WTC11 (cell line): Measurements from ENCODE around the gene PSKH1. TPM values are rescaled to one million over a fixed set of nuclear protein-coding genes. Genes with fewer than 3 reads are reported as not detected.

Experiments used
- ATAC-seq: fragments of 200-7000 bp; cut with Tn5 transposase; 2 replicates; pipeline ENCODE4 v1.10.0; 2021; ENCODE audit warnings: mild to moderate bottlenecking, moderate library complexity
- CTCF ChIA-PET: fragments of 300-600 bp; sonication (Branson Sonifier 250); formaldehyde crosslinking; loops from one replicate; lab custom pipeline; 2021; ENCODE audit warnings: antibody characterized with exemption; lab: Charles Lee
- POLR2A ChIA-PET: fragments of 350-600 bp; sonication (Branson Sonifier 250); formaldehyde crosslinking; loops from one replicate; lab custom pipeline; 2021; ENCODE audit warnings: antibody characterized with exemption; lab: Charles Lee
- DNase-seq: peaks from one replicate; pipeline ENCODE4 v3.0.0; 2021; ENCODE audit warnings: low spot score
- H3K27ac Mint-ChIP-seq: 2 replicates; pipeline ENCODE4 v1.8.0; 2021; ENCODE audit warnings: mixed read lengths
- H3K27me3 Mint-ChIP-seq: 2 replicates; pipeline ENCODE4 v1.8.0; 2021; ENCODE audit warnings: low read depth, mild to moderate bottlenecking, moderate library complexity, mixed read lengths
- H3K36me3 Mint-ChIP-seq: 2 replicates; pipeline ENCODE4 v1.8.0; 2021; ENCODE audit warnings: mixed read lengths
- H3K4me1 Mint-ChIP-seq: 2 replicates; pipeline ENCODE4 v1.8.0; 2022; ENCODE audit warnings: mixed read lengths
- H3K4me3 Mint-ChIP-seq: 2 replicates; pipeline ENCODE4 v1.8.0; 2021; ENCODE audit warnings: mild to moderate bottlenecking, moderate library complexity, mixed read lengths
- H3K9me3 Mint-ChIP-seq: 2 replicates; pipeline ENCODE4 v1.8.0; 2021; ENCODE audit warnings: mixed read lengths
- GABPB1 ChIP-seq: sonication (generic); formaldehyde crosslinking; IDR thresholded peaks from 2 replicates; pipeline ENCODE4 v1.8.1; 2023; ENCODE audit warnings: mild to moderate bottlenecking, missing genetic modification reagents
- GRHL2 ChIP-seq: fragments of 250-450 bp; sonication (Bioruptor Pico); IDR thresholded peaks from 2 replicates; pipeline ENCODE4 v1.8.0; 2022; ENCODE audit warnings: mild to moderate bottlenecking, moderate library complexity; ENCODE audit not compliant: insufficient replicate concordance, severe bottlenecking
- IRF2 ChIP-seq: sonication (generic); formaldehyde crosslinking; IDR thresholded peaks from 2 replicates; pipeline ENCODE4 v1.8.0; 2022; ENCODE audit warnings: low read depth, missing genetic modification reagents, borderline replicate concordance
- KAT7 ChIP-seq: sonication (generic); formaldehyde crosslinking; IDR thresholded peaks from 2 replicates; pipeline ENCODE4 v1.8.1; 2023; ENCODE audit warnings: missing genetic modification reagents, mild to moderate bottlenecking, borderline replicate concordance
- MXD4 ChIP-seq: fragments of 250-450 bp; sonication (Bioruptor Pico); IDR thresholded peaks from 2 replicates; pipeline ENCODE4 v1.8.0; 2021; ENCODE audit warnings: mild to moderate bottlenecking, moderate library complexity, borderline replicate concordance
- PREB ChIP-seq: sonication (generic); formaldehyde crosslinking; IDR thresholded peaks from 2 replicates; pipeline ENCODE4 v1.8.1; 2022; ENCODE audit warnings: mild to moderate bottlenecking, missing genetic modification reagents, moderate library complexity, borderline replicate concordance
- PRRX2 ChIP-seq: fragments of 250-450 bp; sonication (Bioruptor Pico); IDR thresholded peaks from 2 replicates; pipeline ENCODE4 v1.8.0; 2021; ENCODE audit warnings: mild to moderate bottlenecking
- TCF7 ChIP-seq: sonication (generic); formaldehyde crosslinking; IDR thresholded peaks from 2 replicates; pipeline ENCODE4 v1.8.0; 2022; ENCODE audit warnings: mild to moderate bottlenecking, low read depth, missing genetic modification reagents, moderate library complexity
- ZNF138 ChIP-seq: sonication (generic); formaldehyde crosslinking; conservative IDR thresholded peaks from 2 replicates; pipeline ENCODE4 v1.8.1; 2022; ENCODE audit warnings: mild to moderate bottlenecking, moderate library complexity, missing genetic modification reagents
- ZNF416 ChIP-seq: fragments of 250-450 bp; sonication (Bioruptor Pico); IDR thresholded peaks from 2 replicates; pipeline ENCODE4 v1.9.0; 2021; ENCODE audit warnings: mild to moderate bottlenecking, inconsistent platforms
- ZNF671 ChIP-seq: fragments of 250-450 bp; sonication (Bioruptor Pico); IDR thresholded peaks from 2 replicates; pipeline ENCODE4 v1.8.0; 2021; ENCODE audit warnings: mild to moderate bottlenecking
- ZSCAN18 ChIP-seq: fragments of 250-450 bp; sonication (Bioruptor Pico); IDR thresholded peaks from 2 replicates; pipeline ENCODE4 v2.1.2; 2022; ENCODE audit warnings: mild to moderate bottlenecking, moderate library complexity
- total RNA-seq: library from RNA; stranded (reverse); gene quantifications from 3 replicates; pipeline ENCODE4 v1.2.3, GENCODE V29; 2021
- TF ChIP-seq, protein P1 (sequence below): sonication (generic); formaldehyde crosslinking; conservative IDR thresholded peaks from 2 replicates; pipeline ENCODE4 v1.8.1; 2022; ENCODE audit warnings: mild to moderate bottlenecking, missing genetic modification reagents
- TF ChIP-seq, protein P2 (sequence below): sonication (generic); formaldehyde crosslinking; IDR thresholded peaks from 2 replicates; pipeline ENCODE4 v1.8.1; 2022; ENCODE audit warnings: low read depth, mild to moderate bottlenecking, moderate library complexity, missing genetic modification reagents, borderline replicate concordance
- TF ChIP-seq, protein P3 (sequence below): sonication (generic); formaldehyde crosslinking; IDR thresholded peaks from 2 replicates; pipeline ENCODE4 v1.8.1; 2023; ENCODE audit warnings: mild to moderate bottlenecking, missing genetic modification reagents
- TF ChIP-seq, protein P4 (sequence below): sonication (generic); formaldehyde crosslinking; IDR thresholded peaks from 2 replicates; pipeline ENCODE4 v1.8.0; 2022; ENCODE audit warnings: missing genetic modification reagents
- TF ChIP-seq, protein P5 (sequence below): fragments of 250-450 bp; sonication (Bioruptor Pico); IDR thresholded peaks from 2 replicates; pipeline ENCODE4 v1.9.0; 2021; ENCODE audit warnings: mild to moderate bottlenecking

The PSKH1 gene
- total RNA-seq, 1 experiment from 2014 or later, result 32.6 TPM

GRCh38 chr16:67915831-67916723 lies 23.0 kb downstream of the PSKH1 start:
- ATAC-seq, result no peak; the same call in none of the 2 replicates
- no peaks in the 10 kb centered on the region; the same call in 1 of the 2 replicates for H3K27me3 Mint-ChIP-seq
- ChIA-PET CTCF (interaction anchor here (0.7 to 2.5 kb wide), 10 partner anchors 10 to 126 kb away, joined by 3 to 24 read pairs (median 4); partner anchors contain the start of genes LCAT and NRN1L), POLR2A (no interaction called here)
- H3K27ac Mint-ChIP-seq, result peak overlapping the region; percentile 91
- H3K4me3 Mint-ChIP-seq, result peak overlapping the region; percentile 32; the same call in 1 of the 2 replicates
- no peaks in the 10 kb centered on the region for H3K9me3 Mint-ChIP-seq
- H3K36me3 Mint-ChIP-seq, result no peaks in the 10 kb centered on the region; the same call in 1 of the 2 replicates
- TF ChIP-seq ZNF138 (CRISPR knock-in tag), result no peak
- no peak for TF ChIP-seq ZSCAN18 (CRISPR knock-in tag)
- TF ChIP-seq, protein P1, sequence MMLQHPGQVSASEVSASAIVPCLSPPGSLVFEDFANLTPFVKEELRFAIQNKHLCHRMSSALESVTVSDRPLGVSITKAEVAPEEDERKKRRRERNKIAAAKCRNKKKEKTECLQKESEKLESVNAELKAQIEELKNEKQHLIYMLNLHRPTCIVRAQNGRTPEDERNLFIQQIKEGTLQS (CRISPR knock-in tag), result no peak
- no peak for TF ChIP-seq GRHL2 (CRISPR knock-in tag)
- TF ChIP-seq, protein P2, sequence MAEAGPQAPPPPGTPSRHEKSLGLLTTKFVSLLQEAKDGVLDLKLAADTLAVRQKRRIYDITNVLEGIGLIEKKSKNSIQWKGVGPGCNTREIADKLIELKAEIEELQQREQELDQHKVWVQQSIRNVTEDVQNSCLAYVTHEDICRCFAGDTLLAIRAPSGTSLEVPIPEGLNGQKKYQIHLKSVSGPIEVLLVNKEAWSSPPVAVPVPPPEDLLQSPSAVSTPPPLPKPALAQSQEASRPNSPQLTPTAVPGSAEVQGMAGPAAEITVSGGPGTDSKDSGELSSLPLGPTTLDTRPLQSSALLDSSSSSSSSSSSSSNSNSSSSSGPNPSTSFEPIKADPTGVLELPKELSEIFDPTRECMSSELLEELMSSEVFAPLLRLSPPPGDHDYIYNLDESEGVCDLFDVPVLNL, result no peak
- TF ChIP-seq GABPB1 (CRISPR knock-in tag), result no peak
- no peak for TF ChIP-seq ZNF671
- TF ChIP-seq ZNF416 (CRISPR knock-in tag), result no peak
- TF ChIP-seq MXD4, result no peak
- no peak for TF ChIP-seq IRF2 (CRISPR knock-in tag)
- no peak for TF ChIP-seq TCF7
- TF ChIP-seq, protein P3, sequence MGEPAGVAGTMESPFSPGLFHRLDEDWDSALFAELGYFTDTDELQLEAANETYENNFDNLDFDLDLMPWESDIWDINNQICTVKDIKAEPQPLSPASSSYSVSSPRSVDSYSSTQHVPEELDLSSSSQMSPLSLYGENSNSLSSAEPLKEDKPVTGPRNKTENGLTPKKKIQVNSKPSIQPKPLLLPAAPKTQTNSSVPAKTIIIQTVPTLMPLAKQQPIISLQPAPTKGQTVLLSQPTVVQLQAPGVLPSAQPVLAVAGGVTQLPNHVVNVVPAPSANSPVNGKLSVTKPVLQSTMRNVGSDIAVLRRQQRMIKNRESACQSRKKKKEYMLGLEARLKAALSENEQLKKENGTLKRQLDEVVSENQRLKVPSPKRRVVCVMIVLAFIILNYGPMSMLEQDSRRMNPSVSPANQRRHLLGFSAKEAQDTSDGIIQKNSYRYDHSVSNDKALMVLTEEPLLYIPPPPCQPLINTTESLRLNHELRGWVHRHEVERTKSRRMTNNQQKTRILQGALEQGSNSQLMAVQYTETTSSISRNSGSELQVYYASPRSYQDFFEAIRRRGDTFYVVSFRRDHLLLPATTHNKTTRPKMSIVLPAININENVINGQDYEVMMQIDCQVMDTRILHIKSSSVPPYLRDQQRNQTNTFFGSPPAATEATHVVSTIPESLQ, result no peak
- TF ChIP-seq, protein P4, sequence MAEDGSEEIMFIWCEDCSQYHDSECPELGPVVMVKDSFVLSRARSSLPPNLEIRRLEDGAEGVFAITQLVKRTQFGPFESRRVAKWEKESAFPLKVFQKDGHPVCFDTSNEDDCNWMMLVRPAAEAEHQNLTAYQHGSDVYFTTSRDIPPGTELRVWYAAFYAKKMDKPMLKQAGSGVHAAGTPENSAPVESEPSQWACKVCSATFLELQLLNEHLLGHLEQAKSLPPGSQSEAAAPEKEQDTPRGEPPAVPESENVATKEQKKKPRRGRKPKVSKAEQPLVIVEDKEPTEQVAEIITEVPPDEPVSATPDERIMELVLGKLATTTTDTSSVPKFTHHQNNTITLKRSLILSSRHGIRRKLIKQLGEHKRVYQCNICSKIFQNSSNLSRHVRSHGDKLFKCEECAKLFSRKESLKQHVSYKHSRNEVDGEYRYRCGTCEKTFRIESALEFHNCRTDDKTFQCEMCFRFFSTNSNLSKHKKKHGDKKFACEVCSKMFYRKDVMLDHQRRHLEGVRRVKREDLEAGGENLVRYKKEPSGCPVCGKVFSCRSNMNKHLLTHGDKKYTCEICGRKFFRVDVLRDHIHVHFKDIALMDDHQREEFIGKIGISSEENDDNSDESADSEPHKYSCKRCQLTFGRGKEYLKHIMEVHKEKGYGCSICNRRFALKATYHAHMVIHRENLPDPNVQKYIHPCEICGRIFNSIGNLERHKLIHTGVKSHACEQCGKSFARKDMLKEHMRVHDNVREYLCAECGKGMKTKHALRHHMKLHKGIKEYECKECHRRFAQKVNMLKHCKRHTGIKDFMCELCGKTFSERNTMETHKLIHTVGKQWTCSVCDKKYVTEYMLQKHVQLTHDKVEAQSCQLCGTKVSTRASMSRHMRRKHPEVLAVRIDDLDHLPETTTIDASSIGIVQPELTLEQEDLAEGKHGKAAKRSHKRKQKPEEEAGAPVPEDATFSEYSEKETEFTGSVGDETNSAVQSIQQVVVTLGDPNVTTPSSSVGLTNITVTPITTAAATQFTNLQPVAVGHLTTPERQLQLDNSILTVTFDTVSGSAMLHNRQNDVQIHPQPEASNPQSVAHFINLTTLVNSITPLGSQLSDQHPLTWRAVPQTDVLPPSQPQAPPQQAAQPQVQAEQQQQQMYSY, result no peak
- TF ChIP-seq PRRX2, result no peak
- H3K4me1 Mint-ChIP-seq, result peaks cover 38% of the 10 kb centered on the region
- DNase-seq, result no peak

DNA sequence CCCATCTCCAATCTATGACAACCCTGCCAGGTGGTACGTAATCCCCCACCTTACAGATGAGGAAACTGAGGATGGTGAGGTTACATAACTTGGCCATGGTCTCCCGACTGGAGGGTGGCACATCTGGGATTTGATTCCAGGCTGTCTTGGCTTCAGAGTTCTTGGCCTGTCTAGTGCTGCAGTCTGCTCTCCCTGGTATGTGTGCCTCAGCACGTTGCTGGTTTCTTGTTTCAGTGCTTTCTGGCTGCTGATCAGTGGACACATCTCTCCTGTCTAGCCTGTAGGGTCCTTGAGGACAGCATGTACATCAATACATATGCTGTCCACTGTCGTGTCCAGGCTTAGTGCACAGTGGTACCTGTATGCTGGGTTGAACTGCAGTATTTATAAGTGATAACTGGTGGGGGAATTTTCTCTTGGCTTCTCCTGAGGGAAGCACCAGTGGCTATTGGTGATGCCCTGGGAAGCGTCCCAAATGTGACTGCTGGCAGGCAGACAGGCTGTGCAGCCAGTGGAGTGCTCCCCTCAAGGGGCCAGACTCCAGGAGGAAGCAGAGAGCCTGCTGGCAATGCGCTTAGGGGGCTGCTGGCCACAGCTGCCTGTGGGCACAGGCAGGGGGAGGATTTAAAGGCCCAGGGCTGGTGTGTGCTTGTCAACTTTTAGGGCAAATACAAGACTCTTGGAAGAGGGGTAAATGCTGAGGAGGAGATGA lies 24.2 kb downstream of the PSKH1 start:
- Mint-ChIP-seq H3K4me1 (peaks cover 44% of the 10 kb centered on the region), H3K27me3 (no peaks in the 10 kb centered on the region; the same call in 1 of the 2 replicates), H3K36me3 (no peaks in the 10 kb centered on the region; the same call in 1 of the 2 replicates), H3K9me3 (no peaks in the 10 kb centered on the region), H3K4me3 (no peak overlapping the region), H3K27ac (no peak overlapping the region)
- ATAC-seq (no peak), DNase-seq (no peak)
- ChIA-PET POLR2A (no interaction called here), CTCF (interaction anchor here (1.0 to 1.1 kb wide), 2 partner anchors 9 to 33 kb away, joined by 3 read pairs; partner anchors contain the start of gene NRN1L)
- TF ChIP-seq, protein P3, result no peak
- TF ChIP-seq, protein P5, sequence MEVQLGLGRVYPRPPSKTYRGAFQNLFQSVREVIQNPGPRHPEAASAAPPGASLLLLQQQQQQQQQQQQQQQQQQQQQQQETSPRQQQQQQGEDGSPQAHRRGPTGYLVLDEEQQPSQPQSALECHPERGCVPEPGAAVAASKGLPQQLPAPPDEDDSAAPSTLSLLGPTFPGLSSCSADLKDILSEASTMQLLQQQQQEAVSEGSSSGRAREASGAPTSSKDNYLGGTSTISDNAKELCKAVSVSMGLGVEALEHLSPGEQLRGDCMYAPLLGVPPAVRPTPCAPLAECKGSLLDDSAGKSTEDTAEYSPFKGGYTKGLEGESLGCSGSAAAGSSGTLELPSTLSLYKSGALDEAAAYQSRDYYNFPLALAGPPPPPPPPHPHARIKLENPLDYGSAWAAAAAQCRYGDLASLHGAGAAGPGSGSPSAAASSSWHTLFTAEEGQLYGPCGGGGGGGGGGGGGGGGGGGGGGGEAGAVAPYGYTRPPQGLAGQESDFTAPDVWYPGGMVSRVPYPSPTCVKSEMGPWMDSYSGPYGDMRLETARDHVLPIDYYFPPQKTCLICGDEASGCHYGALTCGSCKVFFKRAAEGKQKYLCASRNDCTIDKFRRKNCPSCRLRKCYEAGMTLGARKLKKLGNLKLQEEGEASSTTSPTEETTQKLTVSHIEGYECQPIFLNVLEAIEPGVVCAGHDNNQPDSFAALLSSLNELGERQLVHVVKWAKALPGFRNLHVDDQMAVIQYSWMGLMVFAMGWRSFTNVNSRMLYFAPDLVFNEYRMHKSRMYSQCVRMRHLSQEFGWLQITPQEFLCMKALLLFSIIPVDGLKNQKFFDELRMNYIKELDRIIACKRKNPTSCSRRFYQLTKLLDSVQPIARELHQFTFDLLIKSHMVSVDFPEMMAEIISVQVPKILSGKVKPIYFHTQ, result no peak
- TF ChIP-seq PREB (no peak), KAT7 (no peak)
